Activated naive CD8-positive, alpha-beta T cell (primary cell): ENCODE results near the gene GART.
"Not testable (repeated sequence)": the region's sequence is repeated elsewhere in the genome, so short reads cannot be mapped to it uniquely, and the experiment has no call there.

ENCODE experiments used
- H3K27ac Mint-ChIP-seq: one replicate; pipeline ENCODE4 v1.8.0; 2021; ENCODE audit warnings: mixed read lengths
- H3K27me3 Mint-ChIP-seq: one replicate; pipeline ENCODE4 v1.8.0; 2021; ENCODE audit warnings: mixed read lengths
- H3K36me3 Mint-ChIP-seq: one replicate; pipeline ENCODE4 v1.8.0; 2021; ENCODE audit warnings: mixed read lengths
- H3K4me1 Mint-ChIP-seq: one replicate; pipeline ENCODE4 v1.8.0; 2021; ENCODE audit warnings: low read depth, mixed read lengths
- H3K4me3 Mint-ChIP-seq: one replicate; pipeline ENCODE4 v1.8.0; 2021; ENCODE audit warnings: mild to moderate bottlenecking, mixed read lengths
- H3K9me3 Mint-ChIP-seq: one replicate; pipeline ENCODE4 v1.8.0; 2021; ENCODE audit warnings: low read depth, mixed read lengths

GART gene

GRCh38 chr21:33510826-33511225 is 31.1 kb downstream of the GART start:
- H3K4me1 Mint-ChIP-seq: peaks cover 3% of the 10 kb centered on the region
- no peak overlapping the region for H3K4me3 Mint-ChIP-seq
- peaks cover 27% of the 10 kb centered on the region for H3K36me3 Mint-ChIP-seq
- no peaks in the 10 kb centered on the region for H3K27me3 Mint-ChIP-seq
- no peak overlapping the region for H3K27ac Mint-ChIP-seq
- no peaks in the 10 kb centered on the region for H3K9me3 Mint-ChIP-seq

GRCh38 chr21:33507003-33507402 is 34.9 kb downstream of the GART start:
- not testable (repeated sequence) for H3K4me3 Mint-ChIP-seq, H3K4me1 Mint-ChIP-seq, H3K27me3 Mint-ChIP-seq, H3K27ac Mint-ChIP-seq, H3K9me3 Mint-ChIP-seq
- peaks cover 23% of the 10 kb centered on the region for H3K36me3 Mint-ChIP-seq

GRCh38 chr21:33505833-33506232 is 36.1 kb downstream of the GART start:
- Mint-ChIP-seq H3K4me3 (no peak overlapping the region), H3K27me3 (no peaks in the 10 kb centered on the region)

GRCh38 chr21:33496345-33496744 is 45.6 kb downstream of the GART start:
- H3K4me3 Mint-ChIP-seq: no peak overlapping the region
- H3K36me3 Mint-ChIP-seq: no peaks in the 10 kb centered on the region
- H3K9me3 Mint-ChIP-seq: no peaks in the 10 kb centered on the region
- H3K4me1 Mint-ChIP-seq: peaks cover 5% of the 10 kb centered on the region
- H3K27ac Mint-ChIP-seq: no peak overlapping the region
- H3K27me3 Mint-ChIP-seq: no peaks in the 10 kb centered on the region

More at GRCh38 chr21:33505833-33506232, 36.1 kb downstream of the GART start:
- Mint-ChIP-seq H3K4me1 (no peaks in the 10 kb centered on the region), H3K36me3 (peaks cover 22% of the 10 kb centered on the region), H3K27ac (no peak overlapping the region), H3K9me3 (no peaks in the 10 kb centered on the region)

GRCh38 chr21:33495743-33496142 is 46.2 kb downstream of the GART start:
- Mint-ChIP-seq H3K9me3 (no peaks in the 10 kb centered on the region), H3K4me3 (no peak overlapping the region), H3K27me3 (no peaks in the 10 kb centered on the region), H3K36me3 (no peaks in the 10 kb centered on the region), H3K27ac (no peak overlapping the region), H3K4me1 (peaks cover 8% of the 10 kb centered on the region)

- H3K4me1 Mint-ChIP-seq: peaks cover 11% of the 10 kb centered on the region
- no peaks in the 10 kb centered on the region for H3K9me3 Mint-ChIP-seq
- H3K4me3 Mint-ChIP-seq: no peak overlapping the region
- H3K27ac Mint-ChIP-seq: no peak overlapping the region
- H3K27me3 Mint-ChIP-seq: no peaks in the 10 kb centered on the region
- no peaks in the 10 kb centered on the region for H3K36me3 Mint-ChIP-seq
These were observed 48.2 kb downstream of the GART start for GRCh38 chr21:33493756-33494155.

GRCh38 chr21:33492571-33492970 is 49.3 kb downstream of the GART start:
- Mint-ChIP-seq H3K4me1 (peaks cover 11% of the 10 kb centered on the region), H3K36me3 (no peaks in the 10 kb centered on the region), H3K27me3 (no peaks in the 10 kb centered on the region), H3K9me3 (no peaks in the 10 kb centered on the region), H3K27ac (no peak overlapping the region), H3K4me3 (peak overlapping the region; percentile 35)

GRCh38 chr21:33491373-33492102 is 50.4 kb downstream of the GART start, which contains the start of gene DNAJC28:
Gene DNAJC28, minus strand, starts transcription at chr21:33491716. Its CDS starts 2,323 bp downstream, at chr21:33489393.
- Mint-ChIP-seq H3K36me3 (no peaks in the 10 kb centered on the region), H3K27ac (peak within 1 kb of the TSS; percentile 89), H3K9me3 (no peaks in the 10 kb centered on the region), H3K4me1 (peaks cover 11% of the 10 kb centered on the region), H3K27me3 (no peaks in the 10 kb centered on the region), H3K4me3 (peak within 1 kb of the TSS; percentile 89)

- H3K27ac Mint-ChIP-seq: peak overlapping the region; percentile 87
- no peaks in the 10 kb centered on the region for H3K9me3 Mint-ChIP-seq
- H3K4me3 Mint-ChIP-seq: peak overlapping the region; percentile 89
- no peaks in the 10 kb centered on the region for H3K36me3 Mint-ChIP-seq
- H3K4me1 Mint-ChIP-seq: peaks cover 11% of the 10 kb centered on the region
- H3K27me3 Mint-ChIP-seq: no peaks in the 10 kb centered on the region
These were observed 50.9 kb downstream of the GART start for GRCh38 chr21:33490991-33491372.

GRCh38 chr21:33488936-33489335 is 53.0 kb downstream of the GART start:
- H3K4me1 Mint-ChIP-seq: peaks cover 11% of the 10 kb centered on the region
- H3K4me3 Mint-ChIP-seq: no peak overlapping the region
- no peaks in the 10 kb centered on the region for H3K9me3 Mint-ChIP-seq
- no peak overlapping the region for H3K27ac Mint-ChIP-seq
- H3K27me3 Mint-ChIP-seq: no peaks in the 10 kb centered on the region
- H3K36me3 Mint-ChIP-seq: no peaks in the 10 kb centered on the region

GRCh38 chr21:33487996-33488395 is 53.9 kb downstream of the GART start:
- no peaks in the 10 kb centered on the region for H3K36me3 Mint-ChIP-seq
- no peaks in the 10 kb centered on the region for H3K27me3 Mint-ChIP-seq
- H3K9me3 Mint-ChIP-seq: no peaks in the 10 kb centered on the region
- H3K27ac Mint-ChIP-seq: no peak overlapping the region
- H3K4me3 Mint-ChIP-seq: no peak overlapping the region
- peaks cover 11% of the 10 kb centered on the region for H3K4me1 Mint-ChIP-seq

GRCh38 chr21:33481314-33481943 is 60.5 kb downstream of the GART start:
- Mint-ChIP-seq H3K9me3 (no peaks in the 10 kb centered on the region), H3K27ac (no peak overlapping the region), H3K4me3 (peak overlapping the region; percentile 95), H3K4me1 (peaks cover 24% of the 10 kb centered on the region), H3K27me3 (no peaks in the 10 kb centered on the region), H3K36me3 (no peaks in the 10 kb centered on the region)

- Mint-ChIP-seq H3K4me3 (peak overlapping the region; percentile 95), H3K36me3 (no peaks in the 10 kb centered on the region), H3K9me3 (no peaks in the 10 kb centered on the region), H3K27ac (peak overlapping the region; percentile 96), H3K4me1 (peaks cover 24% of the 10 kb centered on the region), H3K27me3 (no peaks in the 10 kb centered on the region)
These were observed 61.3 kb downstream of the GART start for GRCh38 chr21:33480481-33481103.

GRCh38 chr21:33479679-33480480 is 62.0 kb downstream of the GART start, which contains the start of gene TMEM50B:
Gene TMEM50B, minus strand, starts transcription at chr21:33479974. Its CDS starts 11,089 bp downstream, at chr21:33468885.
- Mint-ChIP-seq H3K27ac (peak within 1 kb of the TSS; percentile 96), H3K9me3 (no peaks in the 10 kb centered on the region), H3K4me1 (peaks cover 24% of the 10 kb centered on the region), H3K36me3 (no peaks in the 10 kb centered on the region), H3K4me3 (peak within 1 kb of the TSS; percentile 95), H3K27me3 (no peaks in the 10 kb centered on the region)
